Fibroblast of lung (primary cell): Measurements from ENCODE around the gene NIPAL1. TPM values are rescaled to one million over a fixed set of nuclear protein-coding genes. Genes with fewer than 3 reads are reported as not detected.
A peak's percentile ranks its signal among the peaks of the same experiment; 100 is the strongest.

ENCODE experiments used
- DNase-seq, 2 donors: peaks; one replicate each; pipeline versions ENCODE4 v3.0.0 to v3.0.0-alpha.2; 2010; ENCODE audit warnings: low read depth in 2 of 2
- H2AFZ ChIP-seq: 2 replicates; pipeline ENCODE4 v1.5.1; 2012; ENCODE audit warnings: low read length, control low read depth, inconsistent platforms
- H3K27ac ChIP-seq: 2 replicates; pipeline ENCODE4 v1.5.1; 2011; ENCODE audit warnings: low read length, control low read depth; ENCODE audit not compliant: insufficient read depth
- H3K27me3 ChIP-seq: 2 replicates; pipeline ENCODE4 v1.5.1; 2011; ENCODE audit warnings: mild to moderate bottlenecking, low read length; ENCODE audit not compliant: control insufficient read depth, insufficient read depth
- H3K36me3 ChIP-seq: 2 replicates; pipeline ENCODE4 v1.5.1; 2011; ENCODE audit warnings: low read length; ENCODE audit not compliant: control insufficient read depth, insufficient read depth
- H3K4me1 ChIP-seq: 2 replicates; pipeline ENCODE4 v1.5.1; 2011; ENCODE audit warnings: low read length; ENCODE audit not compliant: control insufficient read depth, insufficient read depth; ENCODE audit errors: extremely low read depth
- H3K4me2 ChIP-seq: 2 replicates; pipeline ENCODE4 v1.5.1; 2011; ENCODE audit warnings: low read length, control low read depth; ENCODE audit not compliant: insufficient read depth; ENCODE audit errors: extremely low read depth
- H3K4me3 ChIP-seq, 4 experiments: fragments of 200-600 bp in 1 of 4; sonication (generic) in 1 of 4; replicated peaks in 1 of 4; 2 replicates each; pipeline ENCODE4 v1.5.1; 2011 to 2016; ENCODE audit warnings: low read length in 4 of 4, low read depth in 3 of 4, mild to moderate bottlenecking in 3 of 4, control low read depth in 2 of 4, inconsistent platforms in 1 of 4, mixed read lengths in 1 of 4; ENCODE audit not compliant: insufficient read depth in 1 of 4; ENCODE audit errors: control extremely low read depth in 1 of 4
- H3K79me2 ChIP-seq: 2 replicates; pipeline ENCODE4 v1.5.1; 2012; ENCODE audit warnings: mild to moderate bottlenecking, low read length, inconsistent platforms; ENCODE audit not compliant: control insufficient read depth, insufficient read depth
- H3K9ac ChIP-seq: 2 replicates; pipeline ENCODE4 v1.5.1; 2011; ENCODE audit warnings: mild to moderate bottlenecking, low read length, control low read depth; ENCODE audit not compliant: insufficient read depth
- H3K9me3 ChIP-seq: 2 replicates; pipeline ENCODE4 v1.5.1; 2012; ENCODE audit warnings: low read depth, low read length; ENCODE audit not compliant: control insufficient read depth, insufficient read depth
- H4K20me1 ChIP-seq: 2 replicates; pipeline ENCODE4 v1.5.1; 2011; ENCODE audit warnings: low read length; ENCODE audit not compliant: control insufficient read depth, insufficient read depth; ENCODE audit errors: extremely low read depth
- CTCF ChIP-seq, 2 donors: IDR thresholded peaks in 1 of 2; conservative IDR thresholded peaks in 1 of 2; 1 replicate in 1 of 2; 2 replicates in 1 of 2; pipeline ENCODE4 v1.5.1; 2011 to 2012; ENCODE audit warnings: low read length in 2 of 2, control low read depth in 1 of 2, inconsistent platforms in 1 of 2, low read depth in 1 of 2, mild to moderate bottlenecking in 1 of 2
- EZH2 ChIP-seq: IDR thresholded peaks from 2 replicates; pipeline ENCODE4 v1.5.1; 2012; ENCODE audit warnings: low read length, control low read depth, mild to moderate bottlenecking; ENCODE audit errors: missing control alignments
- polyA minus RNA-seq: library from RNA; depleted of rRNA, polyadenylated mRNA; stranded (reverse); fragments of >200 nt; gene quantifications from 2 replicates; pipeline ENCODE4 v1.2.3, GENCODE V29; 2011; ENCODE audit warnings: low replicate concordance
- polyA plus RNA-seq, 2 donors: library from polyadenylated mRNA; depleted of rRNA in 1 of 2; stranded (reverse) in 1 of 2; unstranded in 1 of 2; fragments of >200 nt; gene quantifications; 2 replicates each; pipeline ENCODE4 v1.2.1, GENCODE V29; 2011 to 2012; ENCODE audit warnings: missing spikeins in 1 of 2
- total RNA-seq: library from RNA; depleted of rRNA; stranded (reverse); fragments of >200 nt; gene quantifications from 2 replicates; pipeline ENCODE4 v1.2.1, GENCODE V29; 2014

NIPAL1 gene
- total RNA-seq (under 0.01 TPM in 1 of 2 replicates, not detected in the other), polyA plus RNA-seq (0.14 and 0.45 TPM in 2 replicates), polyA minus RNA-seq (1.3 TPM in 1 of 2 replicates, not detected in the other)
- polyA plus RNA-seq (2012) = 0.14 and 0.34 TPM in 2 replicates

DNA sequence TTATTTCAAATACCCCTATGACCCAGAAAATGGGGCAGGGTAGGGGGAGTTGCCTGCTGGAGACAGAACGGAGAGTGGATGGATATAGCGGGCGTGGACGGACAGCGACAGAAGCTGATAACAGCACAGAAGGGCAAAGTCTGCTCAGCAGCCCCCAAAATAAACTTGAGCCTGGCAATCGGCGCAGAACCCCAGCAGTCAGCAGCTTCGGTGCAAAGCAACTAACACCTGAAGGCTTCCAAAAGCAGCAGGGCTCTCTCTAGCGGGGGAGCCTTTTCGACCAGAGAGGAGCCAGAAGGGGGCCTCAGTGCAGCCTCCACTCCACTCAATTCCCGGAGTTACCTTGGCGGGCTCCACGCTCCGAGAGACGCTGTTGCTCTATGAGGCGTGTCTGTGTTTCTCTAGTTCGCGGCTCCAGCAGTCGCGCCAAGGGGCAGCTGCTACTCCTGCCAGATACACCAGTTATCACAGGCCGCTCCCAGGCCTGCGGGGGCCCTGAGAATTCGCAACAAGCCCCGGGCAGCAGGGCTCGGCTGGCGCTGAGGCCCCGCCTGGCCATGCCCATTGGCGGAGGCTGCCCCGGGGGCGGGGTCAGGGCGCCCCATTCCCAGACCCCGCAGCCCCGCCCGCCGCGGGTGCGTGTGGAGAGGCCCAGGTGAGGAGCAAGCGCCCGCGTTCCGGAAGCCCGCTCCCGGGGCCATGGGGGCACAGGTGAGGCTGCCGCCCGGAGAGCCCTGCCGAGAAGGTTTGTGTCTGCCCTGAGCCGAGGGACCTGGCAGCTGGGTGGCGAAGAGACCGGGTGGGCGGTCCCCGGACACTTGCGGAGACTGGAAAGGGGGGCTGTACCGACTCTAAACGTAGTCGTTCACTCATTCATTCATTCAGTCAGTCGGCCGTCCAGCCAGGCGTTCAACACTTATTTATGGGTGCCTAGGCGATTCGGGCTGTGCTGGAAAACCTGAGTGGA is at the start of gene NIPAL1, which contains the start of gene CNGA1:
Gene NIPAL1, plus strand, starts transcription at position 632 of the 967 bp plus-strand sequence. Its CDS starts 68 bp downstream, at position 700.
Gene CNGA1, minus strand, starts transcription at position 541 of the 967 bp plus-strand sequence. CDS start 63,992 bp downstream, outside the sequence.
- DNase-seq = peak; percentile 40 to 69
- no peaks in the 10 kb centered on the region for H3K27me3 ChIP-seq
- H3K36me3 ChIP-seq = no peaks in the 10 kb centered on the region
- H3K9ac ChIP-seq = peak within 1 kb of the TSS; percentile 54
- peak within 1 kb of the TSS; percentile 94 for H3K4me2 ChIP-seq
- peak within 1 kb of the TSS; percentile 74 for H2AFZ ChIP-seq
- no peak within 1 kb of the TSS for H3K27ac ChIP-seq
- no peaks in the 10 kb centered on the region for H4K20me1 ChIP-seq
- H3K4me3 ChIP-seq = peak within 1 kb of the TSS; percentile 36 to 71 (median 54)
- no peaks in the 10 kb centered on the region for H3K4me1 ChIP-seq
- H3K9me3 ChIP-seq = no peaks in the 10 kb centered on the region
- TF ChIP-seq CTCF (conservative IDR thresholded peaks at IDR 0.05 in 1 of 2, IDR thresholded peaks at IDR 0.05 in 1 of 2; ENCODE audit: low read depth in 1 of 2, low read length in 2 of 2) = peak; percentile 43 to 55
- no peak for TF ChIP-seq EZH2
- no peaks in the 10 kb centered on the region for H3K79me2 ChIP-seq

- Histone ChIP-seq H2AFZ (no peak overlapping the region), H3K9ac (no peak overlapping the region), H3K79me2 (no peaks in the 10 kb centered on the region), H3K4me3 (no peak overlapping the region), H4K20me1 (no peaks in the 10 kb centered on the region), H3K27ac (no peak overlapping the region), H3K4me2 (no peak overlapping the region), H3K27me3 (no peaks in the 10 kb centered on the region), H3K36me3 (no peaks in the 10 kb centered on the region), H3K4me1 (no peaks in the 10 kb centered on the region), H3K9me3 (no peaks in the 10 kb centered on the region)
- no peak for DNase-seq
- TF ChIP-seq EZH2 = no peak
- TF ChIP-seq CTCF (conservative IDR thresholded peaks at IDR 0.05 in 1 of 2, IDR thresholded peaks at IDR 0.05 in 1 of 2; ENCODE audit: low read depth in 1 of 2, low read length in 2 of 2) = no peak
Measured at GRCh38 chr4:47968847-47969246, 47.7 kb upstream of the NIPAL1 start.

DNA sequence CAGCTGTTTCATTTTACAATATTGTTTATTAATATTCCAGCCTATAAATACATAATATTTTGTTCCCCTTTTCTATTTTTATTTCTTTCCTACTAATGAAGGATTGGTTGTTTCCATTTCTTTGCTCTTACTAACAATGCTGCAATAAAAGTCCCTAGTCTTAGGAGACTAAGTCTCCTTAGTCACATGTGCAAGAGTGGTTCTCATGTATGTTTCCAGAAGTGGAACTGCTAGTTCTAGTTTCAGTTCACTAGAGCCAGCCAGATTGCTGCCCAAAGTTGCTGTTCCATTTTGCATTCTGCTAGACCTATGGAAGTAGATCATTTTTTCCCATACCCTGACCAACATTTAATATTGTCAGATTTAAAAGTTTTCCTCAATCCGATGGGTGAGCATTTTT is 44.4 kb upstream of the NIPAL1 start:
- H4K20me1 ChIP-seq = no peaks in the 10 kb centered on the region
- no peak overlapping the region for H2AFZ ChIP-seq
- H3K4me1 ChIP-seq = no peaks in the 10 kb centered on the region
- no peak overlapping the region for H3K9ac ChIP-seq
- H3K36me3 ChIP-seq = no peaks in the 10 kb centered on the region
- no peaks in the 10 kb centered on the region for H3K9me3 ChIP-seq
- H3K79me2 ChIP-seq = no peaks in the 10 kb centered on the region
- no peak overlapping the region for H3K27ac ChIP-seq
- no peak for DNase-seq
- H3K27me3 ChIP-seq = no peaks in the 10 kb centered on the region
- H3K4me3 ChIP-seq = no peak overlapping the region
- H3K4me2 ChIP-seq = no peak overlapping the region
- no peak for TF ChIP-seq EZH2
